Measurements from ENCODE around the gene DENND4B. TPM values are rescaled to one million over a fixed set of nuclear protein-coding genes. Genes with fewer than 3 reads are reported as not detected.
"Not testable (repeated sequence)": the region's sequence is repeated elsewhere in the genome, so short reads cannot be mapped to it uniquely, and the experiment has no call there.

Gene DENND4B
- total RNA-seq, 1 experiment from 2014 or later, result 39.6 TPM

DNA sequence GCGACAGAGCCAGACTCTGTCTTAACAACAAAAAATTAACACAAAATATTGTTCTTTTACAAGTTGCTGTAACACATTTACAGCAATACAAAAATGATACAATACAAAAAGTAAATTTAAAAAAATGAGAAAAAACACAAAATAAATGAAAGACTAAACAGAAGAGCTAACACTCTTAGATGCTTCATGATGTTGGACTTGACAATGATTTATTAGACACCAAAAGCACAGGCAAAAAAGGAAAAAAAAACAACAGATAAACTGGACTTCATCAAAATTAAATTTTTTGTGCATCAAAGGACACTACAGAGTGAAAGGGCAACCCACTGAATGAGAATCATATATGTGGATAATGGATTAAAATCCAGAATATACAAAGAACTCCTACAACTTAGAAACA, 40.1 kb downstream of the DENND4B start:
- Histone ChIP-seq H3K9me2 (replicated peaks; ENCODE audit: insufficient read depth, low read length) (no peaks in the 10 kb centered on the region), H3K79me2 (ENCODE audit: low read length) (peaks cover 94% of the 10 kb centered on the region), H4K20me1 (ENCODE audit: insufficient read depth, low read depth, low read length) (peaks cover 32% of the 10 kb centered on the region; the same call in 1 of the 2 replicates), H3K27me3 (ENCODE audit: low read length) (no peaks in the 10 kb centered on the region), H3K4me1 (ENCODE audit: low read length) (no peaks in the 10 kb centered on the region; the same call in 1 of the 2 replicates), H3K4me3 (ENCODE audit: low read length) (no peak overlapping the region), H2AFZ (ENCODE audit: low read length) (no peak overlapping the region), H3K36me3 (ENCODE audit: insufficient read depth, low read length) (peaks cover 9% of the 10 kb centered on the region), H3K4me2 (ENCODE audit: low read depth, low read length, poor library complexity, severe bottlenecking) (no peak overlapping the region), H3K9ac (ENCODE audit: low read length) (no peak overlapping the region), H3K9me3 (ENCODE audit: low read length) (no peaks in the 10 kb centered on the region), H3K27ac (ENCODE audit: low read length) (no peak overlapping the region)
- DNase-seq, result no peak

DNA sequence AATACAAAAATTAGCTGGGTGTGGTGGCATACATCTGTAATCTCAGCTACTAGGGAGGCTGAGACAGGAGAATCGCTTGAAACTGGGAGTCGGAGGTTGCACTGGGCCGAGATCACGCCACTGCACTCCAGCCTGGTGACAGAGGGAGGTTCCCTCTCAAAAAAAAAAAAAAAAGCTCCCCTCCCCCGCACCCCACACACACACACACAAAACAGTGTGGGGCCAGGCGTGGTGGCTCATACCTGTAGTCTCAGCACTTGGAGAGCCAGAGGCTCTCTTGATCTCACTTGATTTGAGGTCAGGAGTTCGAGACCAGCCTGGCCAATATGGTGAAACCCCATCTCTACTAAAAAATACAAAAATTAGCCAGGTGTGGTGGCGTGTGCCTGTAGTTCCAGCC, 40.6 kb downstream of the DENND4B start:
- not testable (repeated sequence) for H3K27me3 ChIP-seq (ENCODE audit: low read length); H3K4me2 ChIP-seq (ENCODE audit: low read depth, low read length, poor library complexity, severe bottlenecking); H3K27ac ChIP-seq (ENCODE audit: low read length); H2AFZ ChIP-seq (ENCODE audit: low read length); H3K36me3 ChIP-seq (ENCODE audit: insufficient read depth, low read length); H3K9me3 ChIP-seq (ENCODE audit: low read length); H3K9me2 ChIP-seq (replicated peaks; ENCODE audit: insufficient read depth, low read length); H3K4me1 ChIP-seq (ENCODE audit: low read length); H3K9ac ChIP-seq (ENCODE audit: low read length); H3K4me3 ChIP-seq (ENCODE audit: low read length); DNase-seq
- H4K20me1 ChIP-seq (ENCODE audit: insufficient read depth, low read depth, low read length), result peaks cover 33% of the 10 kb centered on the region; the same call in 1 of the 2 replicates
- H3K79me2 ChIP-seq (ENCODE audit: low read length), result peaks cover 94% of the 10 kb centered on the region

DNA sequence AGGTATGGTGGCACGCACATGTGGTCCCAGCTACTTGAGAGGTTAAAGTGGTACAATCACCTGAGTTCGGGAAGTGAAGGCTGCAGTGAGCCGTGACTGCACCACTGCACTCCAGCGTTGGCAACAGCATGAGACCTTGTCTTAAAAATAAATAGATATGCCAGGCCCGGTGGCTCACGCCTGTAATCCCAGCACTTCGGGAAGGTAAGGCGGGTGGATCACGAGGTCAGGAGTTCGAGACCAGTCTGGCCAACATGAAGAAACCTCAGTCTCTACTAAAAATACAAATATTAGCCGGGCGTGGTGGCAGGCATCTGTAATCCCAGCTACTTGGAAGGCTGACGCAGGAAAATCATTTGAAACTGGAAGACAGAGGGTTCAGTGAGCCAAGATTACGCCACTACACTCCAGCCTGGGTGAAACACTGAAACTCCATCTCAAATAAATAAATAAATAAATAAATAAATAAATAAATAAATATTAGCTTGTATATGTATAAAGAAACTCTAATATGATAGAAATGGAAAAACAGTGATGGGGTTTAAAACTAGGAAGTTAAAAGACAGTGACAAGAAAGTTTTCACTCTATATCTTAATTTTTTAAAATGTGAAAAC, 42.6 kb downstream of the DENND4B start:
- Histone ChIP-seq H3K4me3 (ENCODE audit: low read length) (no peak overlapping the region), H3K9ac (ENCODE audit: low read length) (no peak overlapping the region), H3K4me1 (ENCODE audit: low read length) (no peaks in the 10 kb centered on the region; the same call in 1 of the 2 replicates), H3K27me3 (ENCODE audit: low read length) (no peaks in the 10 kb centered on the region), H3K79me2 (ENCODE audit: low read length) (peaks cover 98% of the 10 kb centered on the region), H3K9me3 (ENCODE audit: low read length) (no peaks in the 10 kb centered on the region), H3K36me3 (ENCODE audit: insufficient read depth, low read length) (peaks cover 5% of the 10 kb centered on the region; the same call in 1 of the 2 replicates), H4K20me1 (ENCODE audit: insufficient read depth, low read depth, low read length) (peaks cover 35% of the 10 kb centered on the region; the same call in 1 of the 2 replicates), H2AFZ (ENCODE audit: low read length) (no peak overlapping the region), H3K9me2 (replicated peaks; ENCODE audit: insufficient read depth, low read length) (no peaks in the 10 kb centered on the region), H3K4me2 (ENCODE audit: low read depth, low read length, poor library complexity, severe bottlenecking) (no peak overlapping the region), H3K27ac (ENCODE audit: low read length) (no peak overlapping the region)
- no peak for DNase-seq

DNA sequence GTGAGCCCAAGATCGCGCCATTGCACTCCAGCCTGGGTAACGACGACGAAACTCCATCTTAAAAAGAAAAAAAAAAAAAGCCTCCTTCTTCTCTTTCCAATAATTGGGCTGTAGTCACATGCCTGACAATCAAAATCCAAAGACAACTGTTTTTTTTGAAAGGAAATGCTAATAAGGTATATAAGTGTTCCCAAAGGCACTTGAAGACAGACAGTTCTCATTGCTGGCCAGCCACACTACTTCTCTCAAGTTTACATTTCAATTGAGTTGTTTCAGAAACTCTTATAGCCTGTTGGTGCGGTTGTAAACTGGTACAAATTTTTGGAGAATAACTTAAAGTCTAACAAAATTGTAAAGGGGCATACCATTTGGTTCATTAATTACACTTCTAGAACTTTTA, 47.0 kb downstream of the DENND4B start:
- Histone ChIP-seq H3K4me2 (ENCODE audit: low read depth, low read length, poor library complexity, severe bottlenecking) (no peak overlapping the region), H3K9me3 (ENCODE audit: low read length) (no peaks in the 10 kb centered on the region), H3K79me2 (ENCODE audit: low read length) (peaks cover 93% of the 10 kb centered on the region), H3K27me3 (ENCODE audit: low read length) (no peaks in the 10 kb centered on the region), H2AFZ (ENCODE audit: low read length) (no peak overlapping the region), H3K36me3 (ENCODE audit: insufficient read depth, low read length) (peaks cover 13% of the 10 kb centered on the region; the same call in 1 of the 2 replicates), H4K20me1 (ENCODE audit: insufficient read depth, low read depth, low read length) (peaks cover 18% of the 10 kb centered on the region; the same call in 1 of the 2 replicates), H3K9me2 (replicated peaks; ENCODE audit: insufficient read depth, low read length) (no peaks in the 10 kb centered on the region), H3K4me3 (ENCODE audit: low read length) (no peak overlapping the region), H3K4me1 (ENCODE audit: low read length) (peaks cover 4% of the 10 kb centered on the region; the same call in 1 of the 2 replicates), H3K27ac (ENCODE audit: low read length) (no peak overlapping the region), H3K9ac (ENCODE audit: low read length) (no peak overlapping the region)
- DNase-seq, result no peak

DNA sequence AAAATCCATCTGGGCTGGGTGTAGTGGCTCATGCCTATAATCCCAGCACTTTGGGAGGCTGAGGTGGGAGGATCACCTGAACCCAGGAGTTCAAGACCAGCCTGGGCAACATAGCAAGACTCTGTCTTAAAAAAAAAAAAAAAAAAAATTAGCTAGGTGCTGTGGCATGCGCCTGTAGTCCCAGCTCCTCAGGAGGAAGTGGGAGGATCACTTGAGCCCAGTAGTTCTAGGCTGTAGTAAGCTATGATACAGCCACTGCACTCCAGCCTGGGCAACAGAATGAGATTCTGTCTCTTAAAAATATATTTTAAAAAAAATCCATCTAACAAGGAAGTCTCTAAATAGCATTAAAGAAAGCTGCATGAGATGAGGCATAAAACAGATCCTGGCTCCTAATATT, 50.7 kb downstream of the DENND4B start:
- not testable (repeated sequence) for DNase-seq; H3K27me3 ChIP-seq (ENCODE audit: low read length); H3K9me2 ChIP-seq (replicated peaks; ENCODE audit: insufficient read depth, low read length); H3K4me2 ChIP-seq (ENCODE audit: low read depth, low read length, poor library complexity, severe bottlenecking); H3K27ac ChIP-seq (ENCODE audit: low read length); H3K9me3 ChIP-seq (ENCODE audit: low read length); H2AFZ ChIP-seq (ENCODE audit: low read length); H3K4me1 ChIP-seq (ENCODE audit: low read length); H3K9ac ChIP-seq (ENCODE audit: low read length); H3K4me3 ChIP-seq (ENCODE audit: low read length); H4K20me1 ChIP-seq (ENCODE audit: insufficient read depth, low read depth, low read length); H3K36me3 ChIP-seq (ENCODE audit: insufficient read depth, low read length)
- H3K79me2 ChIP-seq (ENCODE audit: low read length), result peaks cover 94% of the 10 kb centered on the region

DNA sequence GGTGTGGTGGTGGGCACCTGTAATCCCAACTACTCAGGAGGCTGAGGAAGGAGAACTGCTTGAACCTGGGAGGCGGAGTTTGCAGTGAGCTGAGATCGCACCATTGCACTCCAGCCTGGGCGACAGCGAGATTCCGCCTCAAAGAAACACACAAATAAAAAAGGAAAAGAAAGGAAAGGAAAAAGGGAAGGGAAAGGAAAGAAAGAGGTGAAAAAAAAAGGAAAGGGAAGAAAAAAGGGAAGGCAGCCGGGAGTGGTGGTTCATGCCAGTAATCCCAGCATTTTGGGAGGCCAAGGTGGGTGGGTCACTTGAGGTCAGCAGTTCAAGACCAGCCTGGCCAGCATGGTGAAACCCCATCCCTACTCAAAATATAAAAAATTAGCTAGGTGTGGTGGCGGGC, 55.5 kb downstream of the DENND4B start:
- not testable (repeated sequence) for H3K4me2 ChIP-seq (ENCODE audit: low read depth, low read length, poor library complexity, severe bottlenecking); H3K36me3 ChIP-seq (ENCODE audit: insufficient read depth, low read length); H3K27me3 ChIP-seq (ENCODE audit: low read length); H4K20me1 ChIP-seq (ENCODE audit: insufficient read depth, low read depth, low read length); H3K4me3 ChIP-seq (ENCODE audit: low read length); H3K27ac ChIP-seq (ENCODE audit: low read length); H2AFZ ChIP-seq (ENCODE audit: low read length); H3K9me3 ChIP-seq (ENCODE audit: low read length); H3K9me2 ChIP-seq (replicated peaks; ENCODE audit: insufficient read depth, low read length); DNase-seq; H3K9ac ChIP-seq (ENCODE audit: low read length)
- Histone ChIP-seq H3K79me2 (ENCODE audit: low read length) (peaks cover 97% of the 10 kb centered on the region), H3K4me1 (ENCODE audit: low read length) (peaks cover 16% of the 10 kb centered on the region)

DNA sequence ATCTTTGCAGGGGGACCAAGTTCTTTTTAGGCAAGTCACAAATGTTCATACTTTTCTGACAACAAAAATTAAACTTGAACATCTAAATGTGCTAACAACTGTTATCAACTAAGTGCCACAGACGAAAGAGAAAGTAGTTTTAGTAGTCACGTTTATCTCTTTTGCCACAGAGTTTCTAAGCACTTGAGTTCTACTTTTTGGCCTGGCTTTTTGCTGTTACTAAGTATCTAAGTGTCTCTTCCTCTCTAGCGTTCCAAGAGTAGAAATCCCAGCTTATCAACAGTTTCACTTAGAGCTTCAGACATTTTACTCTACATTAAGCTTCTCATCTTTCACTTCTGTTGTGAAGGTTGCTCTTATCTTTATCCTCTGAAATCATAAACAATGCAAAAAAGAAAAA, 58.0 kb downstream of the DENND4B start:
- Histone ChIP-seq H3K4me3 (ENCODE audit: low read length) (no peak overlapping the region), H3K27me3 (ENCODE audit: low read length) (no peaks in the 10 kb centered on the region), H3K36me3 (ENCODE audit: insufficient read depth, low read length) (peaks cover 7% of the 10 kb centered on the region), H3K9ac (ENCODE audit: low read length) (no peak overlapping the region), H3K4me1 (ENCODE audit: low read length) (peaks cover 37% of the 10 kb centered on the region), H3K27ac (ENCODE audit: low read length) (no peak overlapping the region), H3K9me2 (replicated peaks; ENCODE audit: insufficient read depth, low read length) (no peaks in the 10 kb centered on the region), H2AFZ (ENCODE audit: low read length) (no peak overlapping the region), H3K4me2 (ENCODE audit: low read depth, low read length, poor library complexity, severe bottlenecking) (no peak overlapping the region), H4K20me1 (ENCODE audit: insufficient read depth, low read depth, low read length) (no peaks in the 10 kb centered on the region; the same call in 1 of the 2 replicates), H3K9me3 (ENCODE audit: low read length) (no peaks in the 10 kb centered on the region), H3K79me2 (ENCODE audit: low read length) (peaks cover 95% of the 10 kb centered on the region)
- DNase-seq, result no peak

DNA sequence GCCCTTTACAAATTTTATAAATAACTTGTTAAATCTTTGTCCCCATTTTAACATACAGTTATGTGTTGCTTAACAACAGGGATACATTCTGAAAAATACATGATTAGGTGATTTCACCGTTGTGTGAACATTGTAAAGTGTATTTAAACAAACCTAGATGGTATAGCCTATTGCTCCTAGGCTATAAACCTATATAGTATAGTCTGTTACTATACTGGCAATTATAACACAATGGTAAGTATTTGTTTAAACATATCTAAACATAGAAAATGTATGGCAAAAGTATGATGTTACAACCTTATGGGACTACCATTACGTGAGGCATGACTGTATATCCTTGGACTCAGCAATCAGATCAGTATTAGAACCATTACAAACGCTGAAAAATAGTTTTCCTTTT, 60.4 kb downstream of the DENND4B start:
- no peak overlapping the region for H3K4me3 ChIP-seq (ENCODE audit: low read length)
- no peak overlapping the region for H3K4me2 ChIP-seq (ENCODE audit: low read depth, low read length, poor library complexity, severe bottlenecking)
- H3K36me3 ChIP-seq (ENCODE audit: insufficient read depth, low read length), result peaks cover 7% of the 10 kb centered on the region
- H2AFZ ChIP-seq (ENCODE audit: low read length), result no peak overlapping the region
- no peaks in the 10 kb centered on the region for H3K27me3 ChIP-seq (ENCODE audit: low read length)
- H3K9me2 ChIP-seq (replicated peaks; ENCODE audit: insufficient read depth, low read length), result no peaks in the 10 kb centered on the region
- H3K9me3 ChIP-seq (ENCODE audit: low read length), result no peaks in the 10 kb centered on the region
- H3K79me2 ChIP-seq (ENCODE audit: low read length), result peaks cover 96% of the 10 kb centered on the region
- no peak for DNase-seq
- no peaks in the 10 kb centered on the region; the same call in 1 of the 2 replicates for H4K20me1 ChIP-seq (ENCODE audit: insufficient read depth, low read depth, low read length)
- no peak overlapping the region for H3K9ac ChIP-seq (ENCODE audit: low read length)
- no peak overlapping the region for H3K27ac ChIP-seq (ENCODE audit: low read length)
- peaks cover 56% of the 10 kb centered on the region for H3K4me1 ChIP-seq (ENCODE audit: low read length)

Measured in Karpas-422 (cell line).